IMR-90 (cell line): ENCODE measurements around the gene NDUFB11. TPM values are rescaled to one million over a fixed set of nuclear protein-coding genes. Genes with fewer than 3 reads are reported as not detected.

ENCODE experiments used
- ATAC-seq: fragments of 200-7000 bp; cut with Tn5 transposase; 2 replicates; pipeline ENCODE4 v1.9.1; 2020; ENCODE audit warnings: low read depth, mild to moderate bottlenecking, moderate library complexity
- BruUV-seq: library from RNA; stranded (reverse); fragments of 400-500 nt; replicated peaks from 2 replicates; lab custom pipeline; 2021; lab: Mats Ljungman, UMichigan
- CTCF ChIA-PET: fragments of 300-600 bp; formaldehyde crosslinking; extraction: SDS; loops from one replicate; lab custom pipeline; 2021; ENCODE audit warnings: antibody characterized with exemption; lab: Yijun Ruan, JAX
- POLR2A ChIA-PET: fragments of 300-600 bp; sonication (Branson Sonifier 250); formaldehyde crosslinking; loops from one replicate; lab custom pipeline; 2022; ENCODE audit warnings: antibody characterized with exemption; ENCODE audit not compliant: unreplicated experiment; lab: Charles Lee
- DNase-seq: peaks from one replicate; pipeline ENCODE4 v3.0.0; 2013
- H2AFZ ChIP-seq: replicated peaks from 2 replicates; pipeline ENCODE3; 2013; ENCODE audit warnings: low read length, mild to moderate bottlenecking; ENCODE audit not compliant: poor library complexity
- H2AK5ac ChIP-seq: 2 replicates; pipeline ENCODE4 v1.6.1; 2013; ENCODE audit warnings: low read depth, low read length, inconsistent platforms
- H2AK9ac ChIP-seq: replicated peaks from 2 replicates; pipeline ENCODE3; 2013; ENCODE audit warnings: mild to moderate bottlenecking, low read depth, low read length, moderate library complexity; ENCODE audit not compliant: poor library complexity
- H2BK120ac ChIP-seq: 2 replicates; pipeline ENCODE4 v1.6.1; 2013; ENCODE audit warnings: low read depth, low read length, inconsistent platforms
- H2BK15ac ChIP-seq: 3 replicates; pipeline ENCODE4 v1.6.1; 2013; ENCODE audit warnings: low read depth, low read length, inconsistent platforms
- H2BK20ac ChIP-seq: 2 replicates; pipeline ENCODE4 v1.6.1; 2013; ENCODE audit warnings: low read depth, mild to moderate bottlenecking, inconsistent platforms, low read length, moderate library complexity
- H2BK5ac ChIP-seq: 2 replicates; pipeline ENCODE4 v1.6.1; 2013; ENCODE audit warnings: mild to moderate bottlenecking, low read depth, low read length, inconsistent platforms; ENCODE audit not compliant: poor library complexity, severe bottlenecking
- H3K14ac ChIP-seq: replicated peaks from 2 replicates; pipeline ENCODE4 v1.6.1; 2013; ENCODE audit warnings: low read depth, low read length, inconsistent platforms
- H3K18ac ChIP-seq: 2 replicates; pipeline ENCODE4 v1.6.1; 2013; ENCODE audit warnings: low read depth, low read length, control low read depth
- H3K23ac ChIP-seq: 2 replicates; pipeline ENCODE4 v1.6.1; 2013; ENCODE audit warnings: low read depth, low read length, inconsistent platforms
- H3K27ac ChIP-seq: 2 replicates; pipeline ENCODE4 v1.5.1; 2013; ENCODE audit warnings: mild to moderate bottlenecking, control low read depth, low read length; ENCODE audit not compliant: insufficient read depth
- H3K27me3 ChIP-seq: 2 replicates; pipeline ENCODE4 v1.6.1; 2013; ENCODE audit warnings: low read length; ENCODE audit not compliant: control insufficient read depth, insufficient read depth
- H3K36me3 ChIP-seq: 2 replicates; pipeline ENCODE4 v1.6.1; 2013; ENCODE audit warnings: low read length, mixed read lengths; ENCODE audit not compliant: control insufficient read depth, insufficient read depth
- H3K4ac ChIP-seq: 2 replicates; pipeline ENCODE4 v1.6.1; 2013; ENCODE audit warnings: low read depth, low read length, inconsistent platforms
- H3K4me1 ChIP-seq: 2 replicates; pipeline ENCODE4 v1.6.1; 2013; ENCODE audit warnings: low read length, mixed read lengths; ENCODE audit not compliant: control insufficient read depth, insufficient read depth
- H3K4me2 ChIP-seq: 2 replicates; pipeline ENCODE4 v1.6.1; 2013; ENCODE audit warnings: low read depth, mild to moderate bottlenecking, control low read depth, low read length, moderate library complexity
- H3K4me3 ChIP-seq: 2 replicates; pipeline ENCODE4 v1.5.1; 2013; ENCODE audit warnings: low read depth, mild to moderate bottlenecking, control low read depth, low read length, moderate library complexity; ENCODE audit not compliant: insufficient read depth
- H3K56ac ChIP-seq: 2 replicates; pipeline ENCODE4 v1.6.1; 2013; ENCODE audit warnings: low read length, inconsistent platforms; ENCODE audit not compliant: insufficient read depth; ENCODE audit errors: extremely low read depth
- H3K79me1 ChIP-seq, 2 experiments: 2 replicates each; pipeline ENCODE4 v1.6.1; 2013; ENCODE audit warnings: low read length in 2 of 2, inconsistent platforms in 1 of 2, low read depth in 1 of 2
- H3K9ac ChIP-seq: 2 replicates; pipeline ENCODE4 v1.6.1; 2013; ENCODE audit warnings: low read depth, low read length, control low read depth
- H3K9me1 ChIP-seq: 2 replicates; pipeline ENCODE4 v1.6.1; 2013; ENCODE audit warnings: low read length, inconsistent platforms; ENCODE audit not compliant: insufficient read depth
- H3K9me3 ChIP-seq: 2 replicates; pipeline ENCODE4 v1.6.1; 2013; ENCODE audit warnings: low read length; ENCODE audit not compliant: control insufficient read depth, insufficient read depth
- H4K20me1 ChIP-seq: 2 replicates; pipeline ENCODE4 v1.6.1; 2013; ENCODE audit warnings: low read length, inconsistent platforms; ENCODE audit not compliant: insufficient read depth
- H4K5ac ChIP-seq: 2 replicates; pipeline ENCODE4 v1.6.1; 2013; ENCODE audit warnings: mild to moderate bottlenecking, low read depth, low read length, control low read depth
- H4K8ac ChIP-seq, 2 experiments: 2 replicates each; pipeline ENCODE4 v1.6.1; 2013; ENCODE audit warnings: low read depth in 2 of 2, low read length in 2 of 2, control low read depth in 1 of 2, inconsistent platforms in 1 of 2
- H4K91ac ChIP-seq: 2 replicates; pipeline ENCODE4 v1.6.1; 2013; ENCODE audit warnings: low read depth, low read length, inconsistent platforms; ENCODE audit not compliant: insufficient read depth
- CEBPB ChIP-seq: IDR thresholded peaks from 2 replicates; pipeline ENCODE4 v1.6.1; 2012; ENCODE audit warnings: low read depth, low read length, improper control_type of control experiment
- CHD1 ChIP-seq: IDR thresholded peaks from 2 replicates; pipeline ENCODE4 v1.6.1; 2012; ENCODE audit warnings: low read depth, low read length, improper control_type of control experiment
- MAZ ChIP-seq: IDR thresholded peaks from 2 replicates; pipeline ENCODE4 v1.6.1; 2012; ENCODE audit warnings: low read depth, mild to moderate bottlenecking, low read length, improper control_type of control experiment, moderate library complexity, borderline replicate concordance
- MXI1 ChIP-seq: IDR thresholded peaks from 2 replicates; pipeline ENCODE4 v1.6.1; 2012; ENCODE audit warnings: low read depth, mild to moderate bottlenecking, low read length, moderate library complexity, borderline replicate concordance
- POLR2A ChIP-seq: IDR thresholded peaks from 2 replicates; pipeline ENCODE4 v1.6.1; 2012; ENCODE audit warnings: mild to moderate bottlenecking, low read depth, low read length
- RAD21 ChIP-seq: IDR thresholded peaks from 2 replicates; pipeline ENCODE4 v1.6.1; 2012; ENCODE audit warnings: low read length, improper control_type of control experiment
- RFX5 ChIP-seq: IDR thresholded peaks from 2 replicates; pipeline ENCODE4 v1.8.0; 2012; ENCODE audit warnings: low read depth, mild to moderate bottlenecking, low read length, moderate library complexity
- WGBS, 2 experiments: methylation state at CpG; one replicate each; pipeline versions ENCODE4 v1.1.5 to v1.1.7; 2013; ENCODE audit warnings: missing lambda C conversion rate in 2 of 2; ENCODE audit not compliant: insufficient read length in 1 of 2; ENCODE audit errors: extremely low coverage in 2 of 2; 5-methylcytosine and 5-hydroxymethylcytosine counted together
- dilution Hi-C: fragments of 300-500 bp; cut with HindIII; formaldehyde crosslinking; loops from one replicate; pipeline ENCODE4 v1.14.3; 2018; ENCODE audit warnings: low sequenced_read_pairs; ENCODE audit not compliant: unreplicated experiment
- in situ Hi-C: fragments of 300-500 bp; cut with MboI; formaldehyde crosslinking; loops from 3 replicates; pipeline ENCODE4 v1.14.3; 2019; ENCODE audit warnings: low sequenced_read_pairs, inconsistent platforms, mixed read lengths
- intact Hi-C: fragments of 100-400 bp; cut with micrococcal nuclease; formaldehyde crosslinking; loops from 2 replicates; pipeline ENCODE4 v1.10.0; 2022
- polyA plus RNA-seq, 3 experiments: library from polyadenylated mRNA; depleted of rRNA; stranded (reverse); fragments of >200 nt; gene quantifications; 2 replicates each; pipeline ENCODE4 v1.2.3, GENCODE V29; 2012; ENCODE audit warnings: low replicate concordance in 1 of 3
- total RNA-seq: library from RNA; depleted of rRNA; stranded (reverse); fragments of >200 nt; gene quantifications from 2 replicates; pipeline ENCODE4 v1.2.3, GENCODE V29; 2012
- TF ChIP-seq, protein P1 (sequence below): conservative IDR thresholded peaks from 2 replicates; pipeline ENCODE4 v1.5.1; 2012; ENCODE audit warnings: mild to moderate bottlenecking, low read depth, low read length, improper control_type of control experiment

Gene NDUFB11
- total and polyA plus RNA-seq, 2 of the 4 experiments (the other 2 are of a cell fraction) = 17.0 to 58.3 TPM

- dilution Hi-C loops (no loop called here), intact Hi-C loops (no loop called here), in situ Hi-C loops (no loop called here)
- H4K20me1 ChIP-seq = peaks cover 22% of the 10 kb centered on the region; the same call in 1 of the 2 replicates
- H2BK20ac ChIP-seq = no peak overlapping the region
- H3K23ac ChIP-seq = no peak overlapping the region
- no peak overlapping the region for H3K9ac ChIP-seq
- peaks cover 0 to 7% of the 10 kb centered on the region in 2 experiments; a peak in 1 of 4 replicates for H3K79me1 ChIP-seq
- no peak overlapping the region for H4K8ac ChIP-seq
- H3K56ac ChIP-seq = no peak overlapping the region
- H2BK120ac ChIP-seq = no peak overlapping the region
- H2BK15ac ChIP-seq = no peak overlapping the region
- no peak overlapping the region for H2AFZ ChIP-seq
- no peak overlapping the region for H4K91ac ChIP-seq
- no peak overlapping the region for H3K18ac ChIP-seq
- H3K9me3 ChIP-seq = no peaks in the 10 kb centered on the region
- no peak overlapping the region for H3K27ac ChIP-seq
- peaks cover 41% of the 10 kb centered on the region for H3K36me3 ChIP-seq
- 0 out of 2 replicates have a peak, but pooled peaks cover 4% of the 10 kb centered on the region for H3K9me1 ChIP-seq
- H3K4ac ChIP-seq = no peak overlapping the region
- no peak overlapping the region for H3K14ac ChIP-seq
- ATAC-seq (no peak), DNase-seq (no peak)
- no peaks in the 10 kb centered on the region for H3K4me1 ChIP-seq
- no CpG with 5 or more reads among the region's 2 CpGs for WGBS, 2 experiments
- TF ChIP-seq POLR2A (no peak), CEBPB (no peak), RAD21 (no peak), MXI1 (no peak), RFX5 (no peak), MAZ (no peak), CHD1 (no peak)
- TF ChIP-seq, protein P1, sequence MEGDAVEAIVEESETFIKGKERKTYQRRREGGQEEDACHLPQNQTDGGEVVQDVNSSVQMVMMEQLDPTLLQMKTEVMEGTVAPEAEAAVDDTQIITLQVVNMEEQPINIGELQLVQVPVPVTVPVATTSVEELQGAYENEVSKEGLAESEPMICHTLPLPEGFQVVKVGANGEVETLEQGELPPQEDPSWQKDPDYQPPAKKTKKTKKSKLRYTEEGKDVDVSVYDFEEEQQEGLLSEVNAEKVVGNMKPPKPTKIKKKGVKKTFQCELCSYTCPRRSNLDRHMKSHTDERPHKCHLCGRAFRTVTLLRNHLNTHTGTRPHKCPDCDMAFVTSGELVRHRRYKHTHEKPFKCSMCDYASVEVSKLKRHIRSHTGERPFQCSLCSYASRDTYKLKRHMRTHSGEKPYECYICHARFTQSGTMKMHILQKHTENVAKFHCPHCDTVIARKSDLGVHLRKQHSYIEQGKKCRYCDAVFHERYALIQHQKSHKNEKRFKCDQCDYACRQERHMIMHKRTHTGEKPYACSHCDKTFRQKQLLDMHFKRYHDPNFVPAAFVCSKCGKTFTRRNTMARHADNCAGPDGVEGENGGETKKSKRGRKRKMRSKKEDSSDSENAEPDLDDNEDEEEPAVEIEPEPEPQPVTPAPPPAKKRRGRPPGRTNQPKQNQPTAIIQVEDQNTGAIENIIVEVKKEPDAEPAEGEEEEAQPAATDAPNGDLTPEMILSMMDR = no peak
- H4K5ac ChIP-seq = no peak overlapping the region
- H2BK5ac ChIP-seq = no peak overlapping the region
- BruUV-seq = no TSS peak
- POLR2A ChIA-PET = no interaction called here
- H2AK5ac ChIP-seq = no peak overlapping the region
- H3K4me2 ChIP-seq = no peak overlapping the region
- H3K4me3 ChIP-seq = no peak overlapping the region
- H3K27me3 ChIP-seq = peaks cover 17% of the 10 kb centered on the region; the same call in 1 of the 2 replicates
- CTCF ChIA-PET = no interaction called here
- no peak overlapping the region for H2AK9ac ChIP-seq
Observed at GRCh38 chrX:47171996-47172395, 27.5 kb upstream of the NDUFB11 start.
